Measurements from ENCODE around the gene RBBP8NL.

RBBP8NL gene

DNA sequence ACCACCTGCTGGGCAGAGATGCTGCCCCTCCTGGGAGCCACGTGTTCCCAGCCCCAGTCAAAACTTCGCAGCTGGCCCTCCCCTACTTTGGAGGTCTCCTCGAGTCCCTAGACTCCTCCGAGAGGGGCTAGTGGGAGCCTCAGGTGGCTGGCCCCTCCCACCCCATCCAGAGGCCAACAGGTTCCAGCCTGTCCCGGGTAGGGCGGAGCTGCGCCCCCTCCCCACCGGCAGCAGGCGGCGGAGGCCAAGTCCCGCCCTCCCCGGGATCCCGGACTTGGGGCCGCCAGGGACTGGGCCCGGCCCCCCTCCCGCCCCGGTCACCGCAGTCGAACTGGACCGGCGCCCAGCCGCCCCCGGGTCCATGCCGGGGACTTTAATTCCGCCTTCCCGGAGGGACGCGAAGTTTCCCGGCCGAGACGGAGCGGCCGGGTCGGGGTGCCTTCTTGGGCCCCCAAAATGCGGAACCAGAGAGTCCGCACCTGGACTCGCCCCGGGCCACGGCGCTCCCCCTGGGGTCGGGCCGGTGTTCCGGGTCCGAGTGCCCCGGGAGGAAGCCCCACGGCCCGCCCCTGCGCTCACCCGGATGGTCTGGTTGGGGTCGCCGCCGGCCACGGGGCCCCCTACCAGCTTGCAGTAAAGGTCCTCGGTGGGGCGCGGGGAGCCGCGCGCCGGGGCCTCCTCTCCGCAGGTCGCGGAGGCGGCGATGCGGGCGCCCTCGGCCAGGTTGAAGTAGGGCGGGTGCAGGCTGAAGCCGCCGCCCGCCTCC lies 60.8 kb downstream of the RBBP8NL start:
- Histone ChIP-seq H3K36me3 (ENCODE audit: insufficient read depth, low read length) (no peaks in the 10 kb centered on the region), H3K9ac (ENCODE audit: low read length) (peak overlapping the region; percentile 63), H3F3A (ENCODE audit: insufficient read depth, low read length) (no peaks in the 10 kb centered on the region), H3K4me2 (ENCODE audit: low read length) (peak overlapping the region; percentile 84), H3K9me3 (ENCODE audit: low read length) (no peaks in the 10 kb centered on the region), H3K9me2 (ENCODE audit: low read depth, low read length) (no peaks in the 10 kb centered on the region), H3K27ac (ENCODE audit: low read depth, low read length, poor library complexity, severe bottlenecking) (no peak overlapping the region), H3K4me3 (ENCODE audit: low read depth, low read length, poor library complexity, severe bottlenecking) (peak overlapping the region; percentile 65), H2AFZ (ENCODE audit: low read length) (no peak overlapping the region), H4K20me1 (ENCODE audit: insufficient read depth, low read length) (no peaks in the 10 kb centered on the region), H3K4me1 (ENCODE audit: insufficient read depth, low read length, severe bottlenecking) (peaks cover 16% of the 10 kb centered on the region), H3K79me2 (ENCODE audit: insufficient read depth, low read length) (no peaks in the 10 kb centered on the region), H3K27me3 (ENCODE audit: insufficient read depth, low read length) (peaks cover 22% of the 10 kb centered on the region; the same call in 1 of the 2 replicates)
- TF ChIP-seq EZH2 (IDR thresholded peaks at IDR 0.05; ENCODE audit: borderline replicate concordance, low read length) (no peak), CTCF (IDR thresholded peaks at IDR 0.05; ENCODE audit: low read length) (no peak)

- Histone ChIP-seq H3K4me2 (ENCODE audit: low read length) (peak overlapping the region; percentile 84), H3K9me2 (ENCODE audit: low read depth, low read length) (no peaks in the 10 kb centered on the region), H4K20me1 (ENCODE audit: insufficient read depth, low read length) (no peaks in the 10 kb centered on the region), H3K27me3 (ENCODE audit: insufficient read depth, low read length) (peaks cover 22% of the 10 kb centered on the region; the same call in 1 of the 2 replicates), H3K27ac (ENCODE audit: low read depth, low read length, poor library complexity, severe bottlenecking) (no peak overlapping the region), H3K79me2 (ENCODE audit: insufficient read depth, low read length) (no peaks in the 10 kb centered on the region), H3K36me3 (ENCODE audit: insufficient read depth, low read length) (no peaks in the 10 kb centered on the region), H3K4me3 (ENCODE audit: low read depth, low read length, poor library complexity, severe bottlenecking) (peak overlapping the region; percentile 65), H2AFZ (ENCODE audit: low read length) (no peak overlapping the region), H3K4me1 (ENCODE audit: insufficient read depth, low read length, severe bottlenecking) (peaks cover 16% of the 10 kb centered on the region), H3F3A (ENCODE audit: insufficient read depth, low read length) (no peaks in the 10 kb centered on the region), H3K9ac (ENCODE audit: low read length) (no peak overlapping the region), H3K9me3 (ENCODE audit: low read length) (no peaks in the 10 kb centered on the region)
- TF ChIP-seq CTCF (IDR thresholded peaks at IDR 0.05; ENCODE audit: low read length) (no peak), EZH2 (IDR thresholded peaks at IDR 0.05; ENCODE audit: borderline replicate concordance, low read length) (no peak)
Measured at GRCh38 chr20:62365814-62366369, 61.4 kb downstream of the RBBP8NL start.

- H3K36me3 ChIP-seq (ENCODE audit: insufficient read depth, low read length): no peaks in the 10 kb centered on the region
- H4K20me1 ChIP-seq (ENCODE audit: insufficient read depth, low read length): no peaks in the 10 kb centered on the region
- TF ChIP-seq EZH2 (IDR thresholded peaks at IDR 0.05; ENCODE audit: borderline replicate concordance, low read length) (no peak), CTCF (IDR thresholded peaks at IDR 0.05; ENCODE audit: low read length) (no peak)
- no peaks in the 10 kb centered on the region for H3K9me3 ChIP-seq (ENCODE audit: low read length)
- no peaks in the 10 kb centered on the region for H3F3A ChIP-seq (ENCODE audit: insufficient read depth, low read length)
- no peaks in the 10 kb centered on the region for H3K79me2 ChIP-seq (ENCODE audit: insufficient read depth, low read length)
- H3K4me2 ChIP-seq (ENCODE audit: low read length): no peak overlapping the region
- H3K9me2 ChIP-seq (ENCODE audit: low read depth, low read length): no peaks in the 10 kb centered on the region
- no peak overlapping the region for H2AFZ ChIP-seq (ENCODE audit: low read length)
- peaks cover 19% of the 10 kb centered on the region; the same call in 1 of the 2 replicates for H3K27me3 ChIP-seq (ENCODE audit: insufficient read depth, low read length)
- H3K9ac ChIP-seq (ENCODE audit: low read length): no peak overlapping the region
- H3K27ac ChIP-seq (ENCODE audit: low read depth, low read length, poor library complexity, severe bottlenecking): no peak overlapping the region
- H3K4me1 ChIP-seq (ENCODE audit: insufficient read depth, low read length, severe bottlenecking): peaks cover 16% of the 10 kb centered on the region
- H3K4me3 ChIP-seq (ENCODE audit: low read depth, low read length, poor library complexity, severe bottlenecking): no peak overlapping the region
Measured at GRCh38 chr20:62364911-62365736, 62.2 kb downstream of the RBBP8NL start.

Data from OCI-LY1 (cell line).